HEK293T (cell line): ENCODE data around the gene SAP30.

Source experiments
- CTCF ChIA-PET: fragments of 350-600 bp; formaldehyde crosslinking; extraction: SDS; loops from one replicate; lab custom pipeline; 2021; ENCODE audit warnings: antibody characterized with exemption, inconsistent platforms; lab: Yijun Ruan, JAX
- POLR2A ChIA-PET: fragments of 350-600 bp; formaldehyde crosslinking; extraction: SDS; loops from one replicate; lab custom pipeline; 2020; ENCODE audit warnings: antibody characterized with exemption, inconsistent platforms; lab: Yijun Ruan, JAX
- DNase-seq: peaks from one replicate; pipeline ENCODE4 v3.0.0; 2012; ENCODE audit warnings: mixed read lengths; ENCODE audit errors: extremely low spot score
- ARNT ChIP-seq: fragments of 450-650 bp; IDR thresholded peaks from 2 replicates; pipeline ENCODE4 v1.6.1; 2017; ENCODE audit warnings: mild to moderate bottlenecking
- BHLHE40 ChIP-seq: fragments of 450-650 bp; IDR thresholded peaks from 2 replicates; pipeline ENCODE4 v1.6.1; 2016; ENCODE audit warnings: mild to moderate bottlenecking, moderate library complexity, borderline replicate concordance
- CTBP1 ChIP-seq: fragments of 450-650 bp; IDR thresholded peaks from 2 replicates; pipeline ENCODE4 v1.6.1; 2016; ENCODE audit warnings: borderline replicate concordance
- ELF4 ChIP-seq: fragments of 450-650 bp; IDR thresholded peaks from 2 replicates; pipeline ENCODE4 v1.6.1; 2017; ENCODE audit warnings: antibody characterized with exemption
- FOXA1 ChIP-seq: fragments of 450-650 bp; IDR thresholded peaks from 2 replicates; pipeline ENCODE4 v1.6.1; 2016; ENCODE audit warnings: mild to moderate bottlenecking
- FOXK2 ChIP-seq: fragments of 450-650 bp; IDR thresholded peaks from 2 replicates; pipeline ENCODE4 v1.6.1; 2016; ENCODE audit warnings: mild to moderate bottlenecking
- FOXM1 ChIP-seq: fragments of 450-650 bp; IDR thresholded peaks from 2 replicates; pipeline ENCODE4 v1.6.1; 2017; ENCODE audit warnings: mild to moderate bottlenecking, borderline replicate concordance
- HDGF ChIP-seq: fragments of 450-650 bp; IDR thresholded peaks from 2 replicates; pipeline ENCODE4 v1.6.1; 2017; ENCODE audit warnings: antibody characterized with exemption, borderline replicate concordance
- L3MBTL2 ChIP-seq: fragments of 450-650 bp; conservative IDR thresholded peaks from 2 replicates; pipeline ENCODE4 v1.6.1; 2016; ENCODE audit warnings: mild to moderate bottlenecking
- LEF1 ChIP-seq: fragments of 450-650 bp; IDR thresholded peaks from 2 replicates; pipeline ENCODE4 v1.6.1; 2017; ENCODE audit warnings: mild to moderate bottlenecking, borderline replicate concordance
- NFRKB ChIP-seq: fragments of 450-650 bp; IDR thresholded peaks from 2 replicates; pipeline ENCODE4 v1.6.1; 2016; ENCODE audit warnings: mild to moderate bottlenecking, moderate library complexity
- SP1 ChIP-seq: fragments of 450-650 bp; IDR thresholded peaks from 2 replicates; pipeline ENCODE4 v1.6.1; 2017
- SUZ12 ChIP-seq: fragments of 450-650 bp; IDR thresholded peaks from 2 replicates; pipeline ENCODE4 v1.6.1; 2016; ENCODE audit warnings: mild to moderate bottlenecking
- TARDBP ChIP-seq: fragments of 450-650 bp; IDR thresholded peaks from 2 replicates; pipeline ENCODE4 v1.6.1; 2016
- ZNF384 ChIP-seq: fragments of 450-650 bp; IDR thresholded peaks from 2 replicates; pipeline ENCODE4 v1.6.1; 2016
- TF ChIP-seq, protein P1 (sequence below): fragments of 450-650 bp; IDR thresholded peaks from 2 replicates; pipeline ENCODE4 v1.6.1; 2016

Gene SAP30

DNA sequence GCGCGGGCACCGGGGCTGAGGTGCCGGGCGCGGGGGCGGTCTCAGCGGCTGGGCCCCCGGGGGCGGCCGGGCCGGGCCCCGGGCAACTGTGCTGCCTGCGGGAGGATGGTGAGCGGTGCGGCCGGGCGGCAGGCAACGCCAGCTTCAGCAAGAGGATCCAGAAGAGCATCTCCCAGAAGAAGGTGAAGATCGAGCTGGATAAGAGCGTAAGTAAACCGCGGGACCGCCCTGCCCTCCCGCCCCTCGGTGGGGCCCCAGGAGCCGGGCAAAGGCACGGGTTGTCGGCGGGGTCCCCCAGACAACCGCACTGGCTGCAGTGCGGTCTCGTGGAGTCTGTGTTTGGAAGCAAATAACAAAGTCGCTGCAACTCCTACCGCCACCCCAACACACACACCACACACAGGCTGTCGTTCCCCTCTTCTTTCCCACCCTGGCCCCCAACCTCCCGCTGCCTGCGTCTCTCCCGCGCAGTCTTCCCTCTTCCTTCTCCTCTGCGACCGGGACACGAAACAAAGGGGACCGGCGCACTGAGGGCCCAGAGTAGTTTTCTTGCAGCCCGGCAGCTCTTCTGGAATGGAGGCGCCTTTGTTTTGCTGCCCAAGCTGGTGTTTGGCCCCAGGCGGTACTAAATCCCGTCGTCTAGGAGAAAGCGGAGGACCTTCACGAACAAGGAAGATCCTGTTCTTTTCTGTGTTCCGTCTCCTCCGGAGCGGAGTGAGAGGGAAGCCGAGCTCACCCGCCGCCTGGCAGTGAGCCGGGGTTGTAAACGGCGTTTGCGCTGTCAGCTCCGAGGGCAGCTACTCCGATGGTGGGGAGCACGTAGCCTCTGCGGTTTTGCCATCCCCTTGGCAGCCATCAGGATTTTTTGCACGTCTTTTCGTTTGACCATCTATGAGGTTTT, 788 bp downstream of the SAP30 start:
- DNase-seq = peak; percentile 49
- ChIA-PET POLR2A (interaction anchor here (0.7 to 13.1 kb wide), 20 partner anchors 10 to 202 kb away, joined by 3 to 317 read pairs (median 3); partner anchors contain the start of gene HMGB2), CTCF (interaction anchor here (0.5 to 0.7 kb wide), 4 partner anchors 8 to 875 kb away, joined by 3 to 4 read pairs (median 4); no protein-coding TSS in a partner anchor)
- no peak for TF ChIP-seq FOXA1
- TF ChIP-seq BHLHE40 = no peak
- no peak for TF ChIP-seq FOXK2
- no peak for TF ChIP-seq NFRKB
- no peak for TF ChIP-seq TARDBP
- TF ChIP-seq ELF4 = no peak
- no peak for TF ChIP-seq SP1
- no peak for TF ChIP-seq SUZ12
- no peak for TF ChIP-seq HDGF
- TF ChIP-seq FOXM1 = no peak; the same call in 1 of the 2 replicates

- TF ChIP-seq ELF4 (no peak), LEF1 (no peak), SP1 (no peak), FOXM1 (no peak), ZNF384 (no peak), ARNT (no peak), NFRKB (no peak), FOXA1 (no peak), TARDBP (no peak), HDGF (no peak), FOXK2 (no peak)
- POLR2A ChIA-PET = interaction anchor here (13.1 kb wide), 1 partner anchor 41 kb away, joined by 317 read pairs; the partner anchor contains the start of gene HMGB2
- DNase-seq = no peak
- CTCF ChIA-PET = interaction anchor here (1.5 kb wide), 1 partner anchor 46 kb away, joined by 5 read pairs; no protein-coding TSS in a partner anchor
These were observed 3.8 kb downstream of the SAP30 start for GRCh38 chr4:173374588-173374987.

DNA sequence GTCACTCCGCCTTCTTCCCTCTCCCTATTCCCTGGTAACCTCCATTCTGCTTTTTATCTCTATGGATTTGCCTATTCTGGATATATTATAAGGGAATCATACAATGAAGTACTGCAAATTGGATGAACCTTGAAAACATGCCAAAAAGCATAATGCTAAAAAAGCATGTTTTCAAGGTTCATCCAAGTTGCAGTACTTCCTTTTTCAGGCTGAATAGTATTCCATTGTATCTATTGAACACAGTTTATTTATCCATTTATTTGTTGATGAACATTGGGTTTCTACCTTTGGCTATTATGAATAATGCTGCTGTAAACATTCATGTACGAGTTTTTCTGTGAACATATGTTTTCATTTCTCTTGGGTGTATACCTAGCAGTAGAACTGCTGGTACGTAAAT, 9.2 kb downstream of the SAP30 start:
- CTCF ChIA-PET = no interaction called here
- DNase-seq = no peak
- POLR2A ChIA-PET = interaction anchor here (1.0 kb wide), 1 partner anchor 10 kb away, joined by 3 read pairs; the partner anchor contains the start of gene SAP30
- TF ChIP-seq L3MBTL2 (no peak), ELF4 (no peak), TARDBP (no peak), LEF1 (no peak), HDGF (no peak), ARNT (no peak), SUZ12 (no peak), CTBP1 (no peak), FOXM1 (no peak), FOXA1 (no peak), NFRKB (no peak), ZNF384 (no peak), BHLHE40 (no peak), SP1 (no peak), FOXK2 (no peak)
- TF ChIP-seq, protein P1, sequence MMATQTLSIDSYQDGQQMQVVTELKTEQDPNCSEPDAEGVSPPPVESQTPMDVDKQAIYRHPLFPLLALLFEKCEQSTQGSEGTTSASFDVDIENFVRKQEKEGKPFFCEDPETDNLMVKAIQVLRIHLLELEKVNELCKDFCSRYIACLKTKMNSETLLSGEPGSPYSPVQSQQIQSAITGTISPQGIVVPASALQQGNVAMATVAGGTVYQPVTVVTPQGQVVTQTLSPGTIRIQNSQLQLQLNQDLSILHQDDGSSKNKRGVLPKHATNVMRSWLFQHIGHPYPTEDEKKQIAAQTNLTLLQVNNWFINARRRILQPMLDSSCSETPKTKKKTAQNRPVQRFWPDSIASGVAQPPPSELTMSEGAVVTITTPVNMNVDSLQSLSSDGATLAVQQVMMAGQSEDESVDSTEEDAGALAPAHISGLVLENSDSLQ = no peak

DNA sequence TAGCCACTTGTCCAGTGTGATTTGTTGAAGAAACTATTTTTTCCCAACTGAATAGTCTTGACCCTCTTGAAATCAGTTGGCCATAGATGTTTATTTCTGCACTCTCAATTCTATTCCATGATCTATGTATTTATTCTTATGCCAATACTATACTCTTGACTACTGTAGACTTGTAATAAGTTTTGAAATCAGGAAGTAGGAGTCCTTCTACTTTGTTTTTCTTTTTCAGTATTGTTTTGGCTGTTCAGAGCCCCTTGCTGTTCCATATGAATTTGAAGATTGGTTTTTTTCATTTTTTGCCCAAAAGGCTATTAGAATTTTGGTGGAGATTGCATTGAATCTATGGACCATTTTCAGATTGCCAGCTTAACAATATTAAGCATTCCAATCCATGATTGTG, 10.2 kb downstream of the SAP30 start:
- ChIA-PET POLR2A (interaction anchor here (1.2 to 1.3 kb wide), 2 partner anchors 10 to 46 kb away, joined by 3 to 5 read pairs; partner anchors contain the start of genes HMGB2 and SAP30), CTCF (interaction anchor here (0.7 kb wide), 1 partner anchor 56 kb away, joined by 8 read pairs; no protein-coding TSS in a partner anchor)
- DNase-seq = no peak
- no peak for TF ChIP-seq ELF4
- TF ChIP-seq, protein P1 = no peak

- POLR2A ChIA-PET = interaction anchor here (1.2 to 1.3 kb wide), 2 partner anchors 11 to 47 kb away, joined by 3 to 5 read pairs; partner anchors contain the start of genes HMGB2 and SAP30
- CTCF ChIA-PET = interaction anchor here (0.7 kb wide), 1 partner anchor 57 kb away, joined by 8 read pairs; no protein-coding TSS in a partner anchor
- DNase-seq = no peak
- no peak for TF ChIP-seq ARNT
- no peak for TF ChIP-seq SUZ12
- TF ChIP-seq, protein P1 = no peak
- TF ChIP-seq ZNF384 = no peak
- no peak for TF ChIP-seq FOXK2
- no peak for TF ChIP-seq CTBP1
- no peak for TF ChIP-seq TARDBP
- no peak for TF ChIP-seq NFRKB
- no peak for TF ChIP-seq BHLHE40
- no peak for TF ChIP-seq HDGF
These were observed 10.9 kb downstream of the SAP30 start for GRCh38 chr4:173381610-173382009.

DNA sequence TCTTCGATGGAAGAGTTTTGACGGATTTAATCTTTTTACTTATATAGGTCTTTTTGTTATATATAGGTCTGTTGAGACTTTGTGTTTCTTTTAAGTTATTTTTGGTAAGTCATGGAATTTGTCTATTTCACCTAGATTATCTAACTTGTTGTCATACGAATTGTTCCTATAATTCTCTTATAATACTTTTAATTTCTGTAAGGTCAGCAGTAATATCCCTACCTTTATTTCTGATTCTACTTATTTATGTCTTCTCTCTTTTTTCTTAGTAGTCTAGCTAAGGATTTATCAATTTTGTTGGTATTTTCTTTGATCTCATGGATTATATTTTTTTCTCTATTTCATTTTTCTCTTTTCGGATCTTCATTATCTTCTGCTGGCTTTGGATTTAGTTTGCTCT, 11.6 kb downstream of the SAP30 start:
- POLR2A ChIA-PET = no interaction called here
- TF ChIP-seq BHLHE40 = no peak
- TF ChIP-seq SUZ12 = no peak
- TF ChIP-seq ELF4 = no peak
- TF ChIP-seq HDGF = no peak
- no peak for TF ChIP-seq CTBP1
- TF ChIP-seq ZNF384 = no peak
- no peak for TF ChIP-seq FOXM1
- no peak for TF ChIP-seq NFRKB
- no peak for TF ChIP-seq ARNT
- no peak for TF ChIP-seq FOXK2
- no peak for TF ChIP-seq L3MBTL2
- TF ChIP-seq FOXA1 = no peak
- TF ChIP-seq TARDBP = no peak
- TF ChIP-seq, protein P1 = no peak
- no peak for TF ChIP-seq LEF1
- TF ChIP-seq SP1 = no peak
- CTCF ChIA-PET = no interaction called here
- no peak for DNase-seq
